AG04449 (cell line): ENCODE data around the gene HMCN2.

ENCODE experiments used
- CTCF ChIA-PET: fragments of 350-600 bp; formaldehyde crosslinking; extraction: SDS; loops from one replicate; lab custom pipeline; 2021; ENCODE audit warnings: antibody characterized with exemption; lab: Yijun Ruan, JAX
- POLR2A ChIA-PET: fragments of 400-600, 350-600 bp; formaldehyde crosslinking; extraction: SDS; loops from one replicate; lab custom pipeline; 2020; ENCODE audit warnings: antibody characterized with exemption, inconsistent platforms; lab: Yijun Ruan, JAX
- DNase-seq: peaks from one replicate; pipeline ENCODE4 v3.0.0-alpha.2; 2010; ENCODE audit warnings: low read depth, low spot score
- H3K4me3 ChIP-seq: 2 replicates; pipeline ENCODE4 v1.5.1; 2011; ENCODE audit warnings: low read depth, mild to moderate bottlenecking, control low read depth, low read length
- TF ChIP-seq, protein P1 (sequence below): IDR thresholded peaks from one replicate; pipeline ENCODE4 v1.5.1; 2011; ENCODE audit warnings: mild to moderate bottlenecking, moderate library complexity, low read length, control low read depth, inconsistent platforms; ENCODE audit not compliant: insufficient read depth; ENCODE audit errors: missing control alignments

Gene HMCN2

DNA sequence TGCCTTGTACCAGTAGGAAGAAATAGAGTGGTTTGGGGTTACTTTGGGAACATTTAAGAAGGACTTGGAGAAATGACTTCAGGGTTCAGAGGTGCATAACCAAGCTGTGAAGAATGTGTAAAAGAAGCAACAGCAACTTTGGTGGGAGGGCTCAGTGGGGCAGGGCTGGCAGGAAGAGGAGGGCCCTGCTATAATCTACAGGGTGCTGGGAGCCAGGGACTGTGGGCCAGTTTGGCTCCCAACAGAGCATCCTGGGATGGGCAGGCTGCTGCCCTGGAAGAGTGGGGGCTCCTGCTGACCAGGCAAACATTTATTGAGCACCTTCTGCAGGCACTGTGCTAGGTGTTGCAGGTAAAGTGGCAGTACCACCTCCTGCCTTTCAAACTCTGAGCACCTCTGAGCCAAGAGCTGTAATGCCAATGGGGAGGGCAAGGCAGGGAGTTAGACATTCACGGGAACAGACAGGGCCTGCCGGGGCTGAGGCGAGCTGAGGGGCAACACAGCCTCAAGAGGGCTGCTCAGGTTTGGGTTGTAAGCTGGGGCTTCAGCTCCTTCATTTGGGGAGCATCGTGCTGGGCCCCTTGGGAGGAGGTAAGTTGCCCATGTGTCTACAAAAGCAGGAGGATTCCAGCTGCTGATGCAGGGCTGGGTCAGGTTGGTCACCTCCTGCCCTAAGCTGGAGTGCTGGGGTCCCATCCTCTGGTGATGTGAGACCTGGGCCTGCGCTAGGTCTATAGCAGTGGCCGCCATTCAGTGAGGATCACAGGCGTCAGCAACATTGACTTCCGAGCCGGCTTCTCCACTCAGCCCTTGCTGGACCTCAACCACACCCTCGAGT lies 30.6 kb downstream of the HMCN2 start:
- ChIA-PET CTCF (no interaction called here), POLR2A (no interaction called here)
- no peak overlapping the region for H3K4me3 ChIP-seq
- TF ChIP-seq, protein P1, sequence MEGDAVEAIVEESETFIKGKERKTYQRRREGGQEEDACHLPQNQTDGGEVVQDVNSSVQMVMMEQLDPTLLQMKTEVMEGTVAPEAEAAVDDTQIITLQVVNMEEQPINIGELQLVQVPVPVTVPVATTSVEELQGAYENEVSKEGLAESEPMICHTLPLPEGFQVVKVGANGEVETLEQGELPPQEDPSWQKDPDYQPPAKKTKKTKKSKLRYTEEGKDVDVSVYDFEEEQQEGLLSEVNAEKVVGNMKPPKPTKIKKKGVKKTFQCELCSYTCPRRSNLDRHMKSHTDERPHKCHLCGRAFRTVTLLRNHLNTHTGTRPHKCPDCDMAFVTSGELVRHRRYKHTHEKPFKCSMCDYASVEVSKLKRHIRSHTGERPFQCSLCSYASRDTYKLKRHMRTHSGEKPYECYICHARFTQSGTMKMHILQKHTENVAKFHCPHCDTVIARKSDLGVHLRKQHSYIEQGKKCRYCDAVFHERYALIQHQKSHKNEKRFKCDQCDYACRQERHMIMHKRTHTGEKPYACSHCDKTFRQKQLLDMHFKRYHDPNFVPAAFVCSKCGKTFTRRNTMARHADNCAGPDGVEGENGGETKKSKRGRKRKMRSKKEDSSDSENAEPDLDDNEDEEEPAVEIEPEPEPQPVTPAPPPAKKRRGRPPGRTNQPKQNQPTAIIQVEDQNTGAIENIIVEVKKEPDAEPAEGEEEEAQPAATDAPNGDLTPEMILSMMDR = no peak
- DNase-seq = no peak

DNA sequence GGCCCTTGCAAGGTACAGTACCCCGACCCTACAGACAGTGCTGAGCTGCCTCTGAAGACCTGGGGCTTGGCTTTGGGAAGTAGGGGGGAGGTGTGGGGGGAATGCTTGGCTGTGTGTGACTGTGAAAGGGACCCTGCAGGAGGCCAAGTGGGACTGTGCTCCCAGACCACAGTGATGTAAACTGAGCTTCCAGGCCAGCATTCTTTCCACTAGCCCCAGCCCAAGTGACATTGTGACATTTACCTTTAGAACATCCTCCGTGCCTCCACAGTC lies 31.2 kb downstream of the HMCN2 start:
- CTCF ChIA-PET = no interaction called here
- DNase-seq = no peak
- TF ChIP-seq, protein P1 = no peak
- POLR2A ChIA-PET = no interaction called here
- no peak overlapping the region for H3K4me3 ChIP-seq

DNA sequence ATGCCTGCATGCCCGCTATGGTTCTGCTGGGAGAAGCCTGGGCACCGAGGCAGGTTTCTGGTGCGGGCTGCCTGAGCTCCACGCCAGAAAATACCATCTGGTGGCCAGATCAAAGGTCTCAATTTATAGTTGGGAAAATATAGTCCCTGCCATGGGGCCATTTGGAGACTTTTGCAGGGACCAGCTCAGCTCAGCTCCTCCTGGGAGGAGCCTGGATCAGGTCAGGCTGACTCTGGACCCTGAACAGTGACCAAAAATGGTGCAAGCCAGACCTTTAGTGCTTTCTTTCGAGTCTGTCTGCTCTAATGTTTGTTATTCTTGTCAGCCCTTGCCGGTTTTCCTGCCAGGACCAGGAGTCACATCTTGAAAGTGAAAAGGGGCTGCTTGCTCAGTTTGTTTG lies 31.8 kb downstream of the HMCN2 start:
- DNase-seq = no peak
- ChIA-PET POLR2A (no interaction called here), CTCF (no interaction called here)
- no peak overlapping the region for H3K4me3 ChIP-seq
- TF ChIP-seq, protein P1 = no peak

DNA sequence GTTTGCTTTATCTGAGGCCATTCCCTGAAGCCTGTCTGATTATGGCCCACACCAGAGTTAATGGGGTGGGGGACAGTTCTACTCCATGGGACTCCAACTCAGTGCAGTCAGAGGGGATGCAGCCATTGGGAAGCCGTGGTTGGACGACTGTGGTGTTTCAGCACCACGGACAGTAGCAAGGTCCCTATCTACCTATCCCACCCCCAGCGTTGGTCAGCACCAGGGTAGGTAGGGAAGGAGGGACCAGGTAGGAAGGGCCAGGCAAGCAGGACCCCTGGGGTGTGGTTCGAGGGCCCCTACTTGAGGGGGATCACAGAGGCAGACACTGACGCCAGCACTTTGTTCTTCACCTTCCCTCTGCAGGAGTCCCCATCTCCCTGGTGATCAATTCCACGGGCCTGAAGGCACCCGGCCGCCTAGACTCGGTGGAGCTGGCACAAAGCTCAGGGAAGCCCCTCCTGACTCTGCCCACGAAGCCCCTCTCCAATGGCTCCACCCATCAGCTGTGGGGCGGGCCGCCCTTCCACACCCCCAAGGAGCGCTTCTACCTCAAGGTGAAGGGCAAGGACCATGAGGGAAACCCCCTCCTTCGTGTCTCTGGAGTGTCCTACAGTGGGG lies 33.2 kb downstream of the HMCN2 start:
- TF ChIP-seq, protein P1 = no peak
- H3K4me3 ChIP-seq = no peak overlapping the region
- DNase-seq = no peak
- ChIA-PET POLR2A (no interaction called here), CTCF (no interaction called here)

DNA sequence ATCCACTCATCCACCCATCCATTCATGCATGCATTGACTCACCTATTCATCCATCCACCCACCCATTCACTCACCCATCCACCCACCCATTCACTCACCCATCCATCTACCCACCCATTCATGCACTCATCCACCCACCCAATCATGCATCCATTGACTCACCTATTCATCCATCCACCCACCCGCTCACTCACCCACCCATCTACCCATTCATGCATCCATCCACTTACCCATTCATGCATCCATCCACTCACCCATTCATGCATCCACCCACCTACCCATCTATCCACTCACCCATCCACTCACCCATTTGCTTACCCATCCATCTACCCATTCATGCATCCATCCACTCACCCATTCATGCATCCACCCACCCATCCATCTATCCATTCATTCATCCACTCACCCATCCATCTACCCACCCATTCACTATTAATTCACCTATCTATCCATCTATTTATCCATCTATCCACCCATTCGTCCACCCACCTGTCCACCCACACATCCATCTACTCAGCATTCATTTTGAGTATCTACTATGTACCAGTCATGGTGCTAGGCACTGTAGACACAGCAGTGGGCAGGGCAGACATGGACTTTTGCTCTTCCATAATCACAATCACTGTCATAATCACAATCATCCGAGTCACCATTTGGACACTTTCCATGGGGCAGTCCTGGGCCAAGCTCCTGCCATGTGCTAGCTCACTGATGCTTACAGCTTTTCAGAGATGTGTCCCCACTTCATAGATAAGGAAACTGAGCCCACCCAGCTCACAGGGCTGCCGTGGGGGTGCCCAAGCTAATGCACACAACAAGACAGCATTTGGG lies 34.4 kb downstream of the HMCN2 start:
- no peak overlapping the region for H3K4me3 ChIP-seq
- POLR2A ChIA-PET = no interaction called here
- TF ChIP-seq, protein P1 = no peak
- no peak for DNase-seq
- CTCF ChIA-PET = no interaction called here

DNA sequence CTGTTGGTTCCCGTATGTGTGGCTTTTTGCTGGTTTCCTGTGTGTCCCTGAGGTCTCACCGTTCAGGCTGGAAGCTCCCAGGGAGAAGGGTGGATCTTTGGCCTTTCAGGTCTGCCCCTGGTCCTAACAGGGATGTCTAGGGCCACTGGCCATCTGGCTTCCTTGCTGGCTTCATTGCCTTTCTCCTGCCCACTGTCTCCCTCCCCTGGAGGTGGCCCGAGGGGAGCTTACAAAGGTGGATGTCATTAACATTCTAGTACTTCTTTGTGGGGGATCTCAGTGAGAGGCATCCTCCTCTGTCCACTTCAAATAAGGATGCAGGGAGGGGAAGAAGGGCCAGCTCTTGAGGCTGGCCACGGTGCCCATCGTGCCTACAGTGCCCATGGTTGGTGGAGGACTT lies 35.2 kb downstream of the HMCN2 start:
- TF ChIP-seq, protein P1 = no peak
- no peak overlapping the region for H3K4me3 ChIP-seq
- no peak for DNase-seq
- ChIA-PET CTCF (interaction anchor here (1.2 kb wide), 1 partner anchor 10 kb away, joined by 4 read pairs; no protein-coding TSS in a partner anchor), POLR2A (interaction anchor here (0.5 kb wide), 1 partner anchor 45 kb away, joined by 3 read pairs; no protein-coding TSS in a partner anchor)
